ENCODE measurements around the gene INPP5D. TPM values are rescaled to one million over a fixed set of nuclear protein-coding genes. Genes with fewer than 3 reads are reported as not detected.

The INPP5D gene
- total and polyA plus RNA-seq, 2 of the 8 experiments (the other 6 are each of a cell fraction or from before 2014, with no cell fraction given), result 4.5 to 7.1 TPM

DNA sequence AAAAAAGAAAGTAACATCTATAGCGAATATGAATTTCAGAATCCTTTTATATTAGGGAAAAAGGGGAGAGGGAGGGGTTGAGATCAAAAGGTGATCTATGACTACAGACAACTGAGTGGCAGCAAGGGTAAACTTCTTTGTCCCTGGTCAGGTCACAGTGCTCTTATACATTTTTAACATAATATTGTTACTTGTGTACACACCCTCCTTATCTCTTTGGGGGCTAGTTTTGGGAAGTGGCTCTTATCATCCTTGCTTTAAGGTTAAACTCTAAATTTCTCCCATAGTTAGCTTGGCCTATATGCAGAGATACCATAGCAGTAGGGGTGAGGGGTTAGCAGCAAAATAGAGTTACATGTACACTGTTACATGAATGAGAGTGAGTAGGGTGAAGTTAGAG is 159.7 kb downstream of the INPP5D start:
- ChIA-PET POLR2A (ENCODE audit: partially characterized antibody) (no interaction called here), CTCF (ENCODE audit: partially characterized antibody) (interaction anchor here (2.1 kb wide), 1 partner anchor 10 kb away, joined by 9 read pairs; no protein-coding TSS in a partner anchor)
- Histone ChIP-seq H3K9ac (replicated peaks in 1 of 4; ENCODE audit: extremely low read depth in 1 of 4, low read depth in 3 of 4, low read length in 3 of 4) (no peak overlapping the region), H3K36me3 (ENCODE audit: control insufficient read depth in 2 of 4, insufficient read depth in 4 of 4, low read length in 3 of 4) (no peaks in the 10 kb centered on the region), H3K79me1 (ENCODE audit: low read depth, low read length) (no peaks in the 10 kb centered on the region), H3K27me3 (replicated peaks in 1 of 4; ENCODE audit: control insufficient read depth in 3 of 4, extremely low read depth in 1 of 4, insufficient read depth in 3 of 4, low read length in 3 of 4) (no peaks in the 10 kb centered on the region), H3K4me3 (ENCODE audit: extremely low read depth in 1 of 4, insufficient read depth in 2 of 4, low read depth in 3 of 4, low read length in 4 of 4) (no peak overlapping the region), H3K18ac (ENCODE audit: extremely low read depth, low read length) (no peak overlapping the region), H2AFZ (ENCODE audit: low read length) (no peak overlapping the region), H2BK120ac (replicated peaks; ENCODE audit: low read depth, low read length) (no peak overlapping the region), H3K27ac (ENCODE audit: low read depth, low read length) (no peak overlapping the region), H3K14ac (ENCODE audit: insufficient read length) (no peak overlapping the region), H4K20me1 (replicated peaks in 1 of 2; ENCODE audit: control insufficient read depth in 1 of 2, insufficient read depth in 2 of 2, low read length in 2 of 2) (no peaks in the 10 kb centered on the region), H3K4ac (replicated peaks; ENCODE audit: insufficient read length, low read depth, low read length) (no peak overlapping the region), H2BK15ac (ENCODE audit: low read length) (no peak overlapping the region), H2BK5ac (ENCODE audit: low read depth, low read length) (no peak overlapping the region), H2BK12ac (ENCODE audit: low read depth, low read length) (no peak overlapping the region), H4K91ac (replicated peaks; ENCODE audit: insufficient read length, low read length) (no peak overlapping the region), H3K9me3 (ENCODE audit: insufficient read depth in 2 of 2, low read depth in 1 of 2, low read length in 1 of 2) (no peaks in the 10 kb centered on the region), H3K56ac (replicated peaks; ENCODE audit: insufficient read length, low read depth, low read length) (no peak overlapping the region), H4K5ac (ENCODE audit: insufficient read length, low read depth, low read length) (no peak overlapping the region), H3K23me2 (ENCODE audit: low read depth, low read length) (no peaks in the 10 kb centered on the region), H4K8ac (ENCODE audit: extremely low read depth, insufficient read depth, low read length) (no peak overlapping the region), H2AK5ac (ENCODE audit: low read depth, low read length) (no peak overlapping the region), H3K79me2 (ENCODE audit: control insufficient read depth in 1 of 2, insufficient read depth in 2 of 2, low read length in 2 of 2) (no peaks in the 10 kb centered on the region), H2BK20ac (ENCODE audit: low read length) (no peak overlapping the region), H3K4me1 (replicated peaks in 1 of 4; ENCODE audit: control insufficient read depth in 3 of 4, insufficient read depth in 4 of 4, low read length in 3 of 4) (peaks cover 0 to 5% (median 0%) of the 10 kb centered on the region in 4 experiments; a peak in 1 of 7 replicates), H3K4me2 (ENCODE audit: insufficient read depth in 1 of 2, low read depth in 2 of 2, low read length in 2 of 2) (no peak overlapping the region), H3K23ac (ENCODE audit: insufficient read length) (no peak overlapping the region)
- FAIRE-seq, result no peak
- no CpG with 5 or more reads among the region's 1 CpG for WGBS, 2 experiments (ENCODE audit: extremely low coverage in 1 of 2, insufficient coverage in 1 of 2, insufficient read length in 1 of 2, insufficient replicate concordance in 2 of 2, low coverage in 1 of 2, low lambda C conversion rate in 2 of 2, missing lambda C conversion rate in 1 of 2)
- DNase-seq (ENCODE audit: low read depth in 1 of 2, low spot score in 2 of 2), result no peak
- TF ChIP-seq BCL11A (IDR thresholded peaks at IDR 0.05; ENCODE audit: low read depth in 2 of 2, low read length in 2 of 2), result no peak
- TF ChIP-seq GTF2F1 (IDR thresholded peaks at IDR 0.05; ENCODE audit: borderline replicate concordance, low read depth, low read length), result no peak
- TF ChIP-seq TCF12 (IDR thresholded peaks at IDR 0.05; ENCODE audit: low read depth, low read length), result no peak

All from H1 (cell line).